ENCODE measurements around the gene UBIAD1.

UBIAD1 gene

GRCh38 chr1:11314959-11315358 is 42.0 kb downstream of the UBIAD1 start:
- DNase-seq: no peak

GRCh38 chr1:11316701-11317100 is 43.7 kb downstream of the UBIAD1 start:
- no peak for DNase-seq

GRCh38 chr1:11318982-11319381 is 46.0 kb downstream of the UBIAD1 start:
- no peak for DNase-seq

- DNase-seq: peak; percentile 39
Observed at GRCh38 chr1:11320153-11320936, 47.3 kb downstream of the UBIAD1 start.

GRCh38 chr1:11321656-11322491 is 48.9 kb downstream of the UBIAD1 start:
- DNase-seq: no peak

GRCh38 chr1:11324567-11325165 is 51.7 kb downstream of the UBIAD1 start:
- no peak for DNase-seq

- no peak for DNase-seq
Observed at GRCh38 chr1:11326070-11326469, 53.1 kb downstream of the UBIAD1 start.

GRCh38 chr1:11328444-11328843 is 55.4 kb downstream of the UBIAD1 start:
- no peak for DNase-seq

- no peak for DNase-seq
Observed at GRCh38 chr1:11330411-11330810, 57.4 kb downstream of the UBIAD1 start.

- DNase-seq: no peak
Observed at GRCh38 chr1:11331036-11331944, 58.3 kb downstream of the UBIAD1 start.

- DNase-seq: no peak
Observed at GRCh38 chr1:11331945-11332546, 59.0 kb downstream of the UBIAD1 start.

GRCh38 chr1:11333631-11334030 is 60.6 kb downstream of the UBIAD1 start:
- no peak for DNase-seq

GRCh38 chr1:11334261-11334804 is 61.3 kb downstream of the UBIAD1 start:
- DNase-seq: no peak

GRCh38 chr1:11334821-11335220 is 61.8 kb downstream of the UBIAD1 start:
- DNase-seq: no peak

GRCh38 chr1:11335417-11336056 is 62.5 kb downstream of the UBIAD1 start:
- peak; percentile 40 for DNase-seq

- peak; percentile 69 for DNase-seq
Observed at GRCh38 chr1:11337580-11338073, 64.6 kb downstream of the UBIAD1 start.
